ENCODE measurements around the gene ENAH. TPM values are rescaled to one million over a fixed set of nuclear protein-coding genes. Genes with fewer than 3 reads are reported as not detected.

ENAH gene
- polyA plus RNA-seq, 3 donors, result 89.0 to 107 (median 103) TPM

DNA sequence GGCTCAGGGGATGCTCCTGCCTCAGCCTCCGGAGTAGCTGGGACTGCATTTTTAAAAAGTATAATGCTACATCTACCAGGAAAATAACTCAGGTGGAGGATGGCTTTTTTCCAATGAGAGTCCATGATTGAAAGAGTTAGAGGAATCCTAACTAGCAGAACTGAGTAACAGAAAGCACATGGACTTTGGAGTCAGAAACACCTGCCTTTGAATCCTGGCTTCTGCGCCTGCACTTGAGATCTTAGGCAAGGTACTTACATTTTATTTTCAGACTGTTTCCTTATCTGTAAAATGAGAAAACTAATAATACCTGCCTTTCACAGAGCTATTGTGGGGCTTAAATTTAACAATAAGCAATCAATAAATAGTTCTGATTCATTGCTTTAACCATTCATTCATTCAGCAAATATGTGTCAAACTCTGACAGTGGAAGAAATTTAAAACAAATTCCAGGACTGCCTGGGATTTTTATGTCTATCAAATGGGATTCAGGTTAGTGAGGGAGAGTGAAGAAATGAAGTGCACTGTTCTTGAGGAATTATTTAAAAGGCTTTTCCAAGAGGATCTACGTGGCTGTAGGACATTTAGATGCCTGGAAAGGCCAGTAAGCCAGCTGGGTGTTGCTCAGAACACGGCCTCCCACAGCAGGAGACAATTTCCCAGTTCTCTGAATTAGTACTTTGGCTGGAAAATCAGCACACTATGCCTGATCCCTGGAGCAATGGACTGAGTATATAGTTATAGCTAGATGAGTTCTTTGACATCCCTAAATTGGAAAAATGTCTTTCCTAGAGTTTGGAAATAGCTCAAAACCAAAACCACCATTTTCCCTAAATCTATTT lies 212.3 kb downstream of the ENAH start:
- no peak for DNase-seq

GRCh38 chr1:225437710-225438437 lies 215.0 kb downstream of the ENAH start:
- no peak for DNase-seq

Other genes with a start within 250 kb of the ENAH start
- gene LBR, start 225.1 kb downstream of the ENAH start, polyA plus RNA-seq (ENCODE audit: insufficient read length in 3 of 3), result 10 to 100 TPM; 76.0 to 92.6 (median 90.4) TPM
- gene SRP9, start 124.7 kb upstream of the ENAH start, polyA plus RNA-seq (ENCODE audit: insufficient read length in 3 of 3), result 100 to 1,000 TPM; 389 to 411 (median 389) TPM
- 10 to 100 TPM; 57.2 to 58.9 (median 58.7) TPM for gene EPHX1, start 157.0 kb upstream of the ENAH start, polyA plus RNA-seq (ENCODE audit: insufficient read length in 3 of 3)
- gene TMEM63A, start 229.3 kb upstream of the ENAH start, polyA plus RNA-seq (ENCODE audit: insufficient read length in 3 of 3), result 10 to 100 TPM; 45.3 to 96.1 (median 89.7) TPM
- gene LEFTY1, start 236.0 kb upstream of the ENAH start, polyA plus RNA-seq (ENCODE audit: insufficient read length in 3 of 3), result 1 to 10 TPM; 5.6 to 6.9 (median 6.7) TPM

All from renal pelvis (tissue), 4 donors.